Femur (tissue), 1 donor: ENCODE data around the gene ZGRF1.
"Not testable (repeated sequence)": the region's sequence is repeated elsewhere in the genome, so short reads cannot be mapped to it uniquely, and the experiment has no call there.

Experiments
- DNase-seq: peaks from one replicate; pipeline ENCODE4 v3.0.0-alpha.2; 2017

ZGRF1 gene

DNA sequence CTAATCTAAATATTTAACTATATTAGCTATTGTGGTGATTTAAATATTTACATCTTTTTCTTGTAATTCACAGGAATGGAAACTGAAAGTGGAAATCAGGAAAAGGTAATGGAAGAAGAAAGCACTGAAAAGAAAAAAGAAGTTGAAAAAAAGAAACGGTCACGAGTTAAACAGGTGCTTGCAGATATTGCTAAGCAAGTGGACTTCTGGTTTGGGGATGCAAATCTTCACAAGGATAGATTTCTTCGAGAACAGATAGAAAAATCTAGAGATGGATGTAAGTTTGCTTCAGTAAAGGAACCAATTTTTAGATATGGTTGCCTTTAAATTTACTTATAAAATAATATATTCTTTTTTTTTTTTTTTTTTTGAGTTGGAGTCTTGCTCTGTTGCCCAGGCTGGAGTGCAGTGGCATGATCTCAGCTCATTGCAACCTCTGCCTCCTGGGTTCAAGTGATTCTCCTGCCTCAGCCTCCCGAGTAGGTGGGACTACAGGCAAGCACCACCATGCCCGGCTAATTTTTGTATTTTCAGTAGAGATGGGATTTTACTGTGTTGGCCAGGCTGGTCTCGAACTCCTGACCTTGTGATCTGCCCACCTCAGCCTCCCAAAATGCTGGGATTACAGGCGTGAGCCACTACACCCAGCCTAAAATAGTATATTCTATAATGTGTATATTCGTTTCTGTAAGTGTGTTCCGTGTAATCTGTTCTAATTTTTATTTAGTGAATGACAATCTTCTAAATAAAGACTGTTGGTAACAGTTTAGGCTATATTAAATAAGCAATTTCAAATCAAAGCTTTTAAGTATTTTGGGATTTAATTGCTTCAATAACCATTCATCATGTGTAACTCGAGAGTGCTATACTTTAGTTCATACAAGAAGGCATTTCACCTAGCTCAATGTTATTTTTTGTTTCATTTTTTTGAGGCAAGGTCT is 8.2 kb upstream of the ZGRF1 start:
- DNase-seq: not testable (repeated sequence)

DNA sequence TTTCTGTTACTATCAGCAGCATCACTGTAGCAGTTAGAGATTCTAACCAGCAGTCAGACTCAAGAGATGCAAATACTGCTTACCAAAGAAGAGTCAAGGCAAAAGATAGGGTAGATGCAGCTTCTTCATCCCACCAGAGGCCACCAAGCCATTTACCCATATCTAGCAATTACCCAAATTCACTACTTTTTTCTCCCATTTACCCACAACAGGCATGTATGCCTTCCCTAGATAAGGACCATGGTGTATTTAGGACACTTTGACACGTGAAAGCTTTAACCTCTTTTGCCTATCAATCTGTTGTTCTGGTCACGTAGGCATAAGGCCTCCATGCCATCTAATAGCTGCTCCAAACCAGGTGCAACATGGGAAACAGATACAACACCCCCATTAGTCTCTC is 5.8 kb upstream of the ZGRF1 start:
- no peak for DNase-seq

DNA sequence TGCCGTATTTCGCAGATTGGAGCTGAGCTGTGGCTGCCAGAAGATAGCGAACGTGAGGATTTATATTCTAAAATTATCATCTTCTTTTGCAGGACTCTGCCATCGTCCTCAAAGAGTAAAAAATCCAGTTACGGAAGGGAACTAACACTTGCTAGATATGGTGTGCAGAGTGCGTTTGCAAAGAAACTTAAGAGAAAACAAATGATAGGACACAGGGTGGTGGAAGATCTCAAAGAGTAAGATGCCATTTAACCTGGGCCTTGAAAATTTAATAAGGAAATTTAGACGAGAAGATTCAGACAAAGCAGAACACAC is 800 bp upstream of the ZGRF1 start:
- no peak for DNase-seq

DNA sequence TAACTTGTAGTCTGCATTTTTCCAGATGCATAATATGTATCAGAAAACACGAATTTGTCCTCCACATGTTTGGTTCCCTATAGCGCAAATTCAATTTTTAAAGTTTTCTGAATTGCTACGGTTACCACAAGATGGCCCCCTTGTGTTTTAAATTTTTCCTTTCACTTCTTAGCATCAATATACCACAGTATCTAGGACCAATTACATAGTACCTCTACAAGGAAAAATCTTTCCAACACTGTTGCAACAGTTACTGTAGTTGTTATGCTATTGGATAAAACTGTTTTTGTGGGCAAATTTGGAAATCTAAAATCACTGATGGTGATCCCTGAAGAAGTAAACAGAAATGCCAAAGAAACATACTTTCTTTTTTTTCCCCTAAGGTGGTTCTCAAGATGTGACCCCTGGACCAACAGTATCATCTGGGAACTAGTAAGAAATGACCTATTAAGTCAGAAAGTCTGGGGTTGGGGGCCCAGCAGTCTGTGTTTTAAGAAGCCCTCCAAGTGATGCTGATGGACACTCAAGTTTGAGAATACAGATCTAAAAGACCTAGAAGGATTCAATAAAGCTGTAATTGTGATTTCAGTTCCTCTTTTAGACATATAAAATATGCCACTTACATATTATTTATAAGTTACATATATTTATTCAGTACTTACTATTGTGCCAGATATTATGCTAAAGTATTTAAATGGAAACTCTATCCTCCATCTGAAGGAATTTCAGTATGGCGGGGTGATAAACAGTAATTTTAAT is 3.1 kb downstream of the ZGRF1 start:
- no peak for DNase-seq

DNA sequence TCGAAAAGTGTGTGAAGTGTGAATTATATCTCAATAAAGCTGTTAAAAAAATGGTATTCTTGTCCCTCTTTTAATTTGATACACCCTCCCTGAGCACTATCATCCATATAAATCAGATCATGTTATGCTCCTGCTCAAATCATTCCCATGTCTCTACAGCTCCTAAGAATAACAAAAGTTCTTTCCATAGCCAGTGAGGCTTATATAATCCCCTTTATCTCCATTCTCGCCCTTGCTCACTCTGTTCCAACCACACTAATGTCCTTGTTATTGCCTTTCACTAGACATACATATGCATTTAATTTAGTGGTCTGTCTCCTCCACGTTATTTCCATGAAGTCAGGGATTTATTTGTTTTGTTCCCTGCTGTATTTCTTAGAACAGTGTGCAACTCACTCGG is 10.5 kb downstream of the ZGRF1 start:
- no peak for DNase-seq

DNA sequence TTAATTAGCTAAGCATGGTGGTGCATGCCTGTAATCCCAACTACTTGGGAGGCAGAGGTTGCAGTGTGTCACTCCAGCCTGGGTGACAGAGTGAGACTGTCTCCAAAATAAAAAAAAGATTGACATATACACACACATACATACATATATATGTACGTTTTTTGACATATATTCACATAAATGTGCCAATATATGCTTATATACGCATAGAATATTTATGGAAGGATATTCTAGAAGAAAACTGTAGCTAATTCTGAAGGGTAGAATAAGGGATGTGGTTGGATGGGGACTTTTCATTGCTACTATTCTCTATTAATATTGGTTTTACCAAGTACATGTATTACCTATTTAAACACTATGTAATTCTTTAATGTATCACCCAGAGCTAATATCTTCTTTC is 19.7 kb downstream of the ZGRF1 start:
- DNase-seq: no peak

DNA sequence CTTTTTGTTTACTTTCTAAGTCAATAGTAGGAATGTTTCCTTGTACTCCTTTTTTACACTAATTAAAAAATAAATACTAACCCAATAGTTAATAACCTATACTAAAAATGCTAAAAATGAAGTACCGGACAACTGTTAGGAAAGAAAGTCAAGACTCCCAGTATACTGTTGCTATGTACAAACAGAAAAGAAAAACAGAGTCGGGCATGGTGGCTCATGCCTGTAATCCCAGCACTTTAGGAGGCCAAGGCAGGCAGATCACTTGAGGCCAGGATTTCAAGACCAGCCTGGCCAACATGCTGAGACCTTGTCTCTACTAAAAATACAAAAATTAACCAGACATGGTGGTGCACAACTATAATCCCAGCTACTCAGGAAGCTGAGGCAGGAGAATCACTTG is 23.9 kb downstream of the ZGRF1 start:
- not testable (repeated sequence) for DNase-seq

DNA sequence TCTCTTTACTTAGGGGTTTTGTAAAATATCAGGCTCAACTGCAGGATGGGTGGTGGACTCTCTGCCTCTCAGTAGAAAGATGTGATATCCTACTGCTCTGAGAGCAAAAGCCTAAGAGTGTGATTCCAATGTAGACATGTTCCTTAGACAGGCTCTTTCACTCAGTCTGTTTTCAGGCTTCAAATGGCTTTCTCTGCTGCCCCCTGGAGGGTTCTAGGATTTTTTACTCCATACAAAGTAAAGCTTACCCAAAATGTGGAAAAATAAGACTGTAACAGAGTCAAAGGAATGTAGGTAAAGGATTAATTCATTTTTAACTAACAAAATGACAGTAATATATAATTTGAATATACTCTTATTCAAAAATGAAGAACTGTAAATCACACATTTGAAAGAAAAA is 32.1 kb downstream of the ZGRF1 start:
- peak; percentile 38 for DNase-seq

DNA sequence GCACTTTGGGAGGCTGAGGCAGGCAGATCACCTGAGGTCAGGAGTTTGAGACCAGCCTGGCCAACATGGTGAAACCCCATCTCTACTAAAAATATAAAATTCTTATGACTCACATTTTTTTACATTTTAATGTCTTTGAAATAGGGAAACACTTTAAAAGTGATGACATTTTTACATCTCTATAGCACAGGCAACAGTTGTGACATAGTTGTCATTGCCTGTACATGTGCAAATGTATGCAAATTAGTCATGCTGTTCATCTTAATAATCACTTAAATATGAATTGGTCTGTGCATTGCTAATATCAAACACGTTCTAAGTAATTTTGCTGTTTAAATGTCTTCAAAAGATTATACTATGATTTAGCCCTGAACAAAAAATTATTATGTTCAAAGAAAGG is 41.7 kb downstream of the ZGRF1 start:
- DNase-seq: no peak

DNA sequence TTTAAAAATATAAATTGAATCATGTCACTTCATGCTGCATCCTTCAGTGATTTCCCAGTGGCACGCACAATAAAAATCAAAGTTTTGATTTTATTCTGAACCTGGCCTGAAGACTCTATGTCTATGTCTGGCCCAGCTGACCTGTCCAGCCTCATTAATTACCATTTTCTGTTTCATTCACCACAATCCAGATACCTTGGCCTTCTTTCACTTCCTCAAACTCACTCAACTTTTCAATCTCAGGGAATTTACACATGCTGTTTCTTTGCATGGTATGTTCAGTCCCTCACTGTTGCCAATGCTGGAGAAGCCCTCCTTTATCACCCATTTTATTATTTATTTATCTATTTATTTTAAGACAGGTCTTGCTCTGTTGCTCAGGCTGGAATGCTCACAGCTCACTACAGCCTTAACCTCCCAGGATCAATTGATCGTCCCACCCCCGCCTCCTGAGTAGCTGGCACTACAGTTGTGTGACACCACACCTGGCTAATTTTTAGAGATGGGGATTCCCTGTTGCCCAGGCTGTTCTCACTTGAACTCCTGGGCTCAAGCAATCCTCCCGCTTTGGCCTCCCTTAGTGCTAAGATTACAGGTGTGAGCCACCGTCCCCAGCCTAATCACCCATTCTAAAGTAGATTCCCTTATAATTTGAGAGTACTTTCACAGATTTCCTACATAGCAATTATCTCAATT is 43.1 kb downstream of the ZGRF1 start:
- no peak for DNase-seq

DNA sequence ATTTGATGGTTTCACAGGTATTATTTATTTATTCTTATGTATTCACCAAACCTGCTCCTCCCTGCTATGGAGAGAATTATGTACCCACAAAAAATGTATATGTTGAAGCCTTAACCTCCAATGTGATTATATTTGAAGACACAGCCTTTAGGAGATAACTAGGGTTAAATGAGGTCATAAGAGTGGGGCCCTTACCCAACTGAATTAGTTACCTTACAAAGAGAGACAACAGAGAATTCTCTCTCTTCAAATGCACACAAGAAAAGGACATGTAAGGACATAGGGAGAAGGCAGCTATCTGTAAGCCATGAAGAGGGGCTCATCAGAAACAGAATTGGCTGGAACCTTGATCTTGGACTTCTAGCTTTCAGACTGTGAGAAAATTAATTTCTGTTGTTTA is 44.0 kb downstream of the ZGRF1 start:
- DNase-seq: no peak

DNA sequence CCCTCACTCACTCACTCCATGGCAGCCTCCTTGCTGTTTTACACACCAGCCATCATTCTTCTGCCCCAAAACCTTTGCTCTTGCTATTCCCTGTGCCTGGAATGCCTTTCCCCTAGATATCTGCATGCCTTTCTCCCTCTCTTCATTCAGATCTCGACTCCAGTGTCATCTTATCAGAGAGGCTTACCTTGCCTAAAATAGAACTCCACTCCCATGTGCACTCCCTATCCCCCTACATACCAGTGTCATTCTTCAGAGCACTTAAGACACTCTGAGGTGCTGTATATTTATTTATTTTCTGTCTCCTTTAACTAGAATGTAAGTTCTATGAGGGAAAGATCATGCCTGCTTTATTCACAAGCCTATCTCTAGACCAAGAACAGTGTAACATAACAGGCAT is 45.1 kb downstream of the ZGRF1 start:
- DNase-seq: no peak

DNA sequence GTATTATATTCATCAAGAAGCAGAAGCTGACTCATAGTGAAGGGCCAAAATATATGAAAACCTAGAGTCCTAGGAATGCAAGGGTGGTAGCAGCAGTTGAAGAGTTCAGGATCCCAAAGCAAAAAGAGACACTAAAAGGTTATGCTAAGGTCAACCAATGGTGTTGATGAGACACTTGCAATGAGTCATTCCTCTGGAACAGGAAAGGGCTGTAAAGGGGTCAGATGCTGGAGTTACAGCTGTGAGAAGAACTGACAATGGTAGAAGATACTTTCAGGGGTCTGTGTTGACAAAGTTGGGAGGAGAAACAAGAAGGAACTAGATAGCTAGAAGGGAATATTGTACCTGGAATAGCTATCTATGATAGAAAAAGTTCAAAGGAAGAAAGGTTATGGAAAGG is 47.5 kb downstream of the ZGRF1 start:
- no peak for DNase-seq

DNA sequence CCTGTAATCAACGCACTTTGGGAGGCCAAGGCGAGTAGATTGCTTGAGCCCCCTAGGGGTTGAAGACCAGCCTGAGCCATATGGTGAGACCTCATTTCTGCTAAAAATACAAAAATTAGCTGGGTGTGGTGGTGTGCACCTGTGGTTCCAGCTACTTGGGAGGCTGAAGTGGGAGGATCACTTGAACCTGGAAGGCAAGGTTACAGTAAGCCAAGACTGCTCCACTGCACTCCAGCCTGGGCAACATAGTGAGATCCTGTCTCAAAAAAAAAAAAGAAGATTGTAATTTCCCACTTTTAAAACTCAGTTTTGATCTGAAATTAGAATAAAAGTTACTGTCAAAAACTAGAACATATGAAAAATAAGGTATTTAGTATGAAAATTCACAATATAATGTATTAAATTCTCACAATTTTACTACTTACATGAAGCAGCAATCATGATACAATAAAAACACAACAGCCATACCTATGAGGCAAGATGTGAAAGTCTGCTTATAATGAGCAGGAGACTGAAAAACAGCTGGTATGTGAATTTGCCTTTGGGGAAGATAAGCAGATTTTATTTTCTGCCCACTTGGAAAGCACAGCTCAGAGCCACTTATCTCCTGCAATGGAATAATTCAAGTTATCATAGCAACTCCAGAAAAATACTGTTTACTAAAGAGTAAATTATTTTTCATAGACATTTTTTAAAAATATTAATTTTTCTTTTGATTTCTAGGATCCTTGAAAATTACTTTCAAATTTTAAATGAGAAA is 50.6 kb downstream of the ZGRF1 start:
- no peak for DNase-seq

DNA sequence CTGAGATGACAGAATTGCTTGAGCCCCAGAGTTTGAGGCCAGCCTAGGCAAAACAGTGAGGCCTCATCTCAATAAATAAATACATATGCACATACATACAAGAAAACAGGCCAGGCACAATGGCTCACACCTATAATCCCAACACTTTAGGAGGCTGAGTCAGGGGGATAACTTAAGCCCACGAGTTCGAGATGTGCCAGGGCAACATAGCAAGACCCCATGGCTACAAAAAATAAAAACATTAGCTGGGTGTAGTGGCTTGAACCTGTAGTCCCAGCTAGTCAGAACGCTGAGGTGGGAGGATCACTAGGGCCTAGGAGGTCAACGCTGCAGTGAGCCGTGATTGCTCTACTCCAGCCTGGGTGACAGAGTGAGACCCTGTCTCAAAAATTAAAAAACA is 69.2 kb downstream of the ZGRF1 start:
- no peak for DNase-seq

DNA sequence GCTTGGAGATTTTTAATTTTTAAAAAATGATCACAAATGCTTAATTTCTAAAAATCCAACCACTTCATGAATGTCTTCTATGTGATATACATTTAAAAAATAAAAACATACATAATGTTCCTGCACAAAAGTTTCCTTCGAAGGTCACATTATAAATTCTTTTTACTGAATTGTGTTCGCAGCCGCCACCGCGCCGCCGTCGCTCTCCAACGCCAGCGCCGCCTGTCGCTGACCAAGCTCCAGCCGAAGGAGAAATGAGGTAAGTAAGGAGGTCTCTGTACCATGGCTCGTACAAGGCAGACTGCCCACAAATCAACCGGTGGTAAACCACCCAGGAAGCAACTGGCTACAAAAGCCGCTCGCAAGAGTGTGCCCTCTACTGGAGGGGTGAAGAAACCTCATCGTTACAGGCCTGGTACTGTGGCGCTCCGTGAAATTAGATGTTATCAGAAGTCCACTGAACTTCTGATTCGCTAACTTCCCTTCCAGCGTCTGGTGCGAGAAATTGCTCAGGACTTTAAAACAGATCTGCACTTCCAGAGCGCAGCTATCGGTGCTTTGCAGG is 71.9 kb downstream of the ZGRF1 start:
- no peak for DNase-seq

DNA sequence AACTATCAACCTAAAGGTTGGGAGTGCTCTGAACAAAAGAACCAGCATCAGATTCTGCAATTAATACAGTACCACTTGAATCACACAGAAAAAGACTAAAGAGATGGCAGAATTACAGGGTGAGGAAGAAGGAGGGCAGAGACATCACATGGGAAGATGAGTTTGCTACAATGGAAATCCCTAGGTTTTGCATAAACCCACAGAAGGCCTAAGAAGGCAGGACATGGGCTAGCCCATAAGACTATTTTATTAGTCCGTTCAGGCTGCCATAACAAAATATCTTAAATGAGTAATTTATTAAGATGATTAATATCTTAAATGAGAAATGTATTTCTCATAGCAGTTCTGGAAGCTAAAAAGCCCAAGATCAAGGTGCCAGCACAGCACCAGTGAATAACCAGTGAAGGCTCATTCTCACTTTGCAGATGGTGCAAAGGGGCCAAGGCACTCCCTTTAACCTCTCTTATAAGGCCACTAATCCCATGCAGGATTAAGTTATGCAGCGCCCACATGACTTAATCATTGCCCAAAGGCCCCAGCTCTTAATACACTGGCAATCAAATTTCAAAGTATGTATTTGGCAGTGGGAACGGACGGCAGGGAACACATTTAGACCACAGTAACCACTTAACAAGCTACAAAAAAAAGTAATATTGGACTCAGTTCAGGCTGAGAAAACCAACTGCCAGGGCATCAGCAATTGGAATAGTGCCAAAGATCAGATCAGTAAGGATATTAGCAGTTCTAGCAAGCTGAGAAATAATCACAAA is 73.1 kb downstream of the ZGRF1 start:
- DNase-seq: no peak

DNA sequence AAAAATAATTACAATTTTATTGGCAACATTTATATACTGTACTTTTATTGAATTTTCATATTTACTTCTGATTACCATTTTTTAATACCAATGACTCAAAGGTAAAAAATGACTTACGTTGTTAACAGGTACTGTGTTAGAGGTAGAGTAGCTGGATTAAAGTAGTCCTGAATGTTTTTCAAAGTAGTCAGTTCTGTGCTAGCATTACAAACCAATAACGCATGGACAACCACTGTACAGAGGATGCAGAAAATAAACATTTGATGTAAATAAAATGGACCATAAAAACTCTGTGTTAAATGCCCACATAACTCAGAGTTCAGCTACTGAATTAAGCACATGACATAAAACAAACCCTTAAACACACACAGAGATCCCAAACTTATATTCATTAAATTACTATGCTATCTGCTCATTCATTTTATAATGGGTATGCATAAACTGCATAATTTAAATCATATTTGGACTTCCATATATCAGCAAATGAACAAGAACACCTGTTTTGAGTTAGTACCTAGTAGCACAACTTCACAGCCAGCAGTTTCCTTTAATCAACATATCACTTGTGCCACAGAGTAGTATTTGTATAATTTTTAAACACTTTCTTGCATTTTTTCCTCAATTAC is 74.3 kb downstream of the ZGRF1 start:
- no peak for DNase-seq

DNA sequence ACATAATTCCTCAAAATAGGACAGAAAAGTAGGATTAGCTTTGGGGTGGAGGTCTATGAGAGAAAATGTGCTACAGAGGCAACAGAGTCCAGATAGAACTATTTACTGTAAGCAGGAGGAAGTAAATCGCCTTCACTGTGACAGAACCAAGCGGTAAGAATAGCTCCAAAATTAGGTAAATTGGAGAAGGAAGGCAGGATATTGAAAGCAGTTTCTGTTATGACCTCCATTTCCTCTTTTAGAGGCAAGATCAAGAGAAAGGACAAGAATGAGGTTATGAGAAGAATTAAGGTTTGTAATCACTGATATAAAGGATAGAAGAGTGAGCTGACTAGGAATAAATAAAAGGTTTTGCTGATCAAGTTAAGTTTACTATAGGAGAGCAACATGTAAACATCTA is 76.6 kb downstream of the ZGRF1 start:
- DNase-seq: no peak

DNA sequence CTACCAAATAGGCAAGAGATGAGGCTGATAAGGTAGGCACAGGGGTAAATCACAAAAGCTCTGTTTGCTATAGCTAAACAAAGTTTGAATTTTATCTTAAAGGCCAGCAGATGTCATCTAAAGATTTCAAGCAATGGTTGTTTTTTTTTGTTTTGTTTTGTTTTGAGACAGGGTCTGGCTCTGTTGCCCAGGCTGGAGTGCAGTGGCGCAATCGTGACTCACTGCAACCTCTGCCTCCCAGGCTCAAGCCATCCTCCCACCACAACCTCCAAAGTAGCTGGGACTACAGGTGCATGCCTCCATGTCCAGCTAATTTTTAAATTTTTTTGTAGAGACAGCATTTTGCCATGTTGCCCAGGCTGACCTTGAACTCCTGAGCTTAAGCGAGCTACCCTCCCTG is 77.7 kb downstream of the ZGRF1 start:
- no peak for DNase-seq

DNA sequence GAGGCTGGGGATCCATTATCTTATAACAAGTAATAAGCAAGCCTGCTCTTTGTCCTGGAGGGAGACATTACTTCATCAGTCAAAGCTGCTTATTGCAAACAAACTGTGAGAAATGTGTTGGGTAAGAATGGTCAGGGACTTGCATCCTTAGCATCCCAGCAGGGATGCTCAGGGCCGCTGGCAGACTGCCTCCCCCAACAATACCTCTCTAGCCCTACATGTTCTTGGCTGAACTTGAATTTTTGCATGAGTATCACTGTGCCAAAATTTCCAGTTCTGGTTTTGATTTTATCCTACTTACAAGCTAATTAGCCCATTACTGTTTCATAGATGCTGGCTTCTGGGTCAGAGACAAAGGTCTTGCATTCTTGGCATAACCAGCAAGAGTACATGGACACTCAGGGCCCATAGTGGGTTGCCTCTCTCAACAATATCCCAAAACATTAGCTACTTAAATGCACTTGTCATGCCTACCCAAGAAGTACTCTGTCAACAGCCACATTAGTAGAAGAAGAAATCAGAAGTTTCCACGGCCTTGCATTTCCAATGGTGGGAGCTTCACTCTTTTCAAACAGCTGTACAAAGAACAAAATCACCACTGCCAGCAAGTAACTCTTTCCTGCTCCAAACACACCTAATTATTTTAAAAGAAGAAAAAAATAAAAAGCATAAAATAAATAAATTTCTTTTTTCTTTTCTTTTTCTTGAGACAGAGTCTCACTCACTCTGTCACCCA is 78.9 kb downstream of the ZGRF1 start:
- DNase-seq: no peak
